A549 (cell line): ENCODE results near the gene LSM3. TPM values are rescaled to one million over a fixed set of nuclear protein-coding genes. Genes with fewer than 3 reads are reported as not detected.

Experiments used
- ATAC-seq, 2 experiments: fragments of 200-7000 bp in 1 of 2; fragments of >200 bp in 1 of 2; cut with Nextera tagmentation in 1 of 2; cut with Tn5 transposase in 1 of 2; 3 replicates each; pipeline versions ENCODE4 v1.8.0 to v1.9.1; 2018 to 2020; ENCODE audit warnings: mild to moderate bottlenecking in 1 of 2, moderate library complexity in 1 of 2
- CTCF ChIA-PET: fragments of 300-600 bp; sonication (Branson Sonifier 250); formaldehyde crosslinking; extraction: SDS; loops from one replicate; lab custom pipeline; 2021; ENCODE audit warnings: antibody characterized with exemption, inconsistent platforms; lab: Yijun Ruan, JAX
- POLR2A ChIA-PET: fragments of 350-600 bp; formaldehyde crosslinking; extraction: SDS; loops from one replicate; lab custom pipeline; 2021; ENCODE audit warnings: antibody characterized with exemption, inconsistent platforms; lab: Yijun Ruan, JAX
- DNase-seq, 2 experiments: peaks; one replicate each; pipeline versions ENCODE4 v3.0.0 to v3.0.0-alpha.2; 2011 to 2016; ENCODE audit warnings: low read depth in 1 of 2, low spot score in 1 of 2
- FAIRE-seq: peaks from 2 replicates; lab custom pipeline; 2011; peaks lifted over from hg19 to GRCh38; lab: Jason Lieb, UNC
- H3K27ac ChIP-seq, 2 experiments: fragments of >200 bp; sonication (Bioruptor Twin); formaldehyde crosslinking; 3 replicates each; pipeline ENCODE4 v1.5.1; 2016 to 2017
- H3K4me1 ChIP-seq: fragments of >200 bp; sonication (Bioruptor Twin); formaldehyde crosslinking; 3 replicates; pipeline ENCODE4 v1.6.1; 2016
- H3K4me2 ChIP-seq: fragments of >200 bp; sonication (Bioruptor Twin); formaldehyde crosslinking; 3 replicates; pipeline ENCODE4 v1.6.1; 2016
- H3K4me3 ChIP-seq: fragments of >200 bp; sonication (Bioruptor Twin); formaldehyde crosslinking; 3 replicates; pipeline ENCODE4 v1.5.1; 2016
- H3K9me3 ChIP-seq: fragments of >200 bp; sonication (Bioruptor Twin); formaldehyde crosslinking; 3 replicates; pipeline ENCODE4 v1.6.1; 2016
- CBX2 ChIP-seq: fragments of 200-600 bp; sonication (generic); IDR thresholded peaks from 2 replicates; pipeline ENCODE4 v1.6.1; 2016; ENCODE audit warnings: low read depth, mild to moderate bottlenecking, borderline replicate concordance
- CEBPB ChIP-seq, 2 experiments: fragments of >200 bp in 1 of 2; sonication (Bioruptor Twin) in 1 of 2; formaldehyde crosslinking in 1 of 2; IDR thresholded peaks; 2 replicates each; pipeline ENCODE4 v1.6.1; 2012 to 2016
- EHMT2 ChIP-seq: fragments of 200-600 bp; sonication (generic); IDR thresholded peaks from 2 replicates; pipeline ENCODE4 v1.6.1; 2016; ENCODE audit warnings: antibody characterized with exemption, low read depth, mild to moderate bottlenecking, moderate library complexity
- EP300 ChIP-seq, 2 experiments: fragments of >200 bp; sonication (Bioruptor Twin); formaldehyde crosslinking; IDR thresholded peaks; 2 replicates in 1 of 2; 3 replicates in 1 of 2; pipeline ENCODE4 v1.6.1; 2016 to 2017
- FOSB ChIP-seq: fragments of 250-450 bp; sonication (Bioruptor Pico); IDR thresholded peaks from 2 replicates; pipeline ENCODE4 v1.5.0; 2020; ENCODE audit warnings: mild to moderate bottlenecking, moderate library complexity
- FOXS1 ChIP-seq: fragments of 250-450 bp; sonication (Bioruptor Pico); IDR thresholded peaks from 2 replicates; pipeline ENCODE4 v1.5.0; 2020; ENCODE audit warnings: mild to moderate bottlenecking, moderate library complexity
- HEYL ChIP-seq: fragments of 250-450 bp; sonication (Bioruptor Pico); IDR thresholded peaks from 2 replicates; pipeline ENCODE4 v1.8.0; 2021; ENCODE audit warnings: mild to moderate bottlenecking, moderate library complexity
- HMGXB4 ChIP-seq: fragments of 250-450 bp; sonication (Bioruptor Pico); IDR thresholded peaks from 2 replicates; pipeline ENCODE4 v1.5.0; 2021; ENCODE audit warnings: mild to moderate bottlenecking, moderate library complexity, borderline replicate concordance
- JUN ChIP-seq, 2 experiments: fragments of >200 bp; sonication (Bioruptor Twin); formaldehyde crosslinking; IDR thresholded peaks; 2 replicates in 1 of 2; 3 replicates in 1 of 2; pipeline ENCODE4 v1.6.1; 2016 to 2017
- KDM1A ChIP-seq: fragments of 200-600 bp; sonication (generic); IDR thresholded peaks from 2 replicates; pipeline ENCODE4 v1.6.1; 2016; ENCODE audit warnings: low read depth, mild to moderate bottlenecking
- KDM5A ChIP-seq: fragments of 200-600 bp; sonication (generic); IDR thresholded peaks from 2 replicates; pipeline ENCODE4 v1.6.1; 2016; ENCODE audit warnings: antibody characterized with exemption, mild to moderate bottlenecking
- MAX ChIP-seq: IDR thresholded peaks from 2 replicates; pipeline ENCODE4 v1.6.1; 2012
- MYC ChIP-seq: IDR thresholded peaks from 2 replicates; pipeline ENCODE4 v1.6.1; 2012; ENCODE audit warnings: mild to moderate bottlenecking, inconsistent platforms, low read length, improper control_type of control experiment, borderline replicate concordance
- NFE2L2 ChIP-seq: fragments of 150-350 bp; conservative IDR thresholded peaks from 2 replicates; pipeline ENCODE4 v1.6.1; 2014; ENCODE audit warnings: low read length
- NPAS2 ChIP-seq: fragments of 250-450 bp; sonication (Bioruptor Pico); IDR thresholded peaks from 2 replicates; pipeline ENCODE4 v1.8.0; 2022; ENCODE audit warnings: mild to moderate bottlenecking, moderate library complexity, borderline replicate concordance
- NR3C1 ChIP-seq: fragments of >200 bp; sonication (Bioruptor Twin); formaldehyde crosslinking; IDR thresholded peaks from 3 replicates; pipeline ENCODE4 v1.6.1; 2017
- POLR2AphosphoS2 ChIP-seq: conservative IDR thresholded peaks from 2 replicates; pipeline ENCODE4 v1.6.1; 2012; ENCODE audit warnings: low read length, improper control_type of control experiment, inconsistent platforms
- RFX5 ChIP-seq: fragments of 450-650 bp; IDR thresholded peaks from 2 replicates; pipeline ENCODE4 v1.7.1; 2014; ENCODE audit warnings: antibody characterized with exemption, mild to moderate bottlenecking, moderate library complexity
- SREBF2 ChIP-seq: fragments of 450-650 bp; IDR thresholded peaks from 2 replicates; pipeline ENCODE4 v1.6.1; 2014; ENCODE audit warnings: mild to moderate bottlenecking, moderate library complexity
- TFCP2L1 ChIP-seq: fragments of 250-450 bp; sonication (Bioruptor Pico); IDR thresholded peaks from 2 replicates; pipeline ENCODE4 v1.5.0; 2021; ENCODE audit warnings: mild to moderate bottlenecking
- TP53 ChIP-seq: fragments of 250-450 bp; sonication (Bioruptor Pico); IDR thresholded peaks from 2 replicates; pipeline ENCODE4 v1.5.0; 2021; ENCODE audit warnings: mild to moderate bottlenecking, moderate library complexity
- USF2 ChIP-seq: fragments of 450-650 bp; IDR thresholded peaks from 2 replicates; pipeline ENCODE4 v1.6.1; 2014; ENCODE audit warnings: antibody characterized with exemption
- ZSCAN20 ChIP-seq: fragments of 250-450 bp; sonication (Bioruptor Pico); IDR thresholded peaks from 2 replicates; pipeline ENCODE4 v1.8.0; 2022; ENCODE audit warnings: mild to moderate bottlenecking, moderate library complexity
- WGBS: methylation state at CpG from one replicate; pipeline ENCODE4 v1.1.6; 2017; ENCODE audit errors: missing lambda C conversion rate; 5-methylcytosine and 5-hydroxymethylcytosine counted together
- polyA plus RNA-seq, 4 experiments: library from polyadenylated mRNA; depleted of rRNA in 3 of 4; stranded (reverse); fragments of >200 nt; fragmentation: RNase III in 1 of 4; extraction: RNeasy Plus Mini Kit Qiagen cat#74134 plus additional on column Dnase treatment in 1 of 4; gene quantifications; 2 replicates in 3 of 4; 3 replicates in 1 of 4; pipeline ENCODE4 v1.2.3, GENCODE V29; 2011 to 2017
- TF ChIP-seq, protein P1 (sequence below): fragments of >200 bp; sonication (Bioruptor Twin); formaldehyde crosslinking; IDR thresholded peaks from 2 replicates; pipeline ENCODE4 v1.6.1; 2016
- TF ChIP-seq, protein P2 (sequence below): IDR thresholded peaks from 2 replicates; pipeline ENCODE4 v1.6.1; 2012; ENCODE audit warnings: low read depth, borderline replicate concordance

The LSM3 gene
- polyA plus RNA-seq, 2 of the 4 experiments (the other 2 are of a cell fraction): 23.9 to 32.0 TPM

GRCh38 chr3:14242490-14243311 lies 64.1 kb downstream of the LSM3 start:
- 69% methylated on average over 12 of the region's 12 CpGs for whole genome bisulfite sequencing
- TF ChIP-seq EP300 (IDR thresholded peaks at IDR 0.05): no peak
- no peak for TF ChIP-seq RFX5
- TF ChIP-seq ZSCAN20 (CRISPR knock-in tag): no peak
- no peak for TF ChIP-seq FOSB (CRISPR knock-in tag)
- TF ChIP-seq TP53: no peak
- no peak for TF ChIP-seq EHMT2
- no peak for TF ChIP-seq MAX
- no peak for TF ChIP-seq NFE2L2
- TF ChIP-seq KDM1A: no peak
- no peak for TF ChIP-seq CBX2
- TF ChIP-seq SREBF2: no peak
- no peak for TF ChIP-seq POLR2AphosphoS2
- TF ChIP-seq NR3C1: no peak
- TF ChIP-seq CEBPB (IDR thresholded peaks at IDR 0.05): no peak
- TF ChIP-seq NPAS2 (CRISPR knock-in tag): no peak
- no peak for TF ChIP-seq JUN (IDR thresholded peaks at IDR 0.05)
- no peak for TF ChIP-seq FOXS1 (CRISPR knock-in tag)
- TF ChIP-seq TFCP2L1 (CRISPR knock-in tag): no peak
- TF ChIP-seq, protein P1, sequence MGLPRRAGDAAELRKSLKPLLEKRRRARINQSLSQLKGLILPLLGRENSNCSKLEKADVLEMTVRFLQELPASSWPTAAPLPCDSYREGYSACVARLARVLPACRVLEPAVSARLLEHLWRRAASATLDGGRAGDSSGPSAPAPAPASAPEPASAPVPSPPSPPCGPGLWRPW: no peak
- CTCF ChIA-PET: interaction anchor here (1.3 to 5.1 kb wide), 2 partner anchors 39 to 219 kb away, joined by 3 to 22 read pairs; no protein-coding TSS in a partner anchor
- Histone ChIP-seq H3K4me2 (no peak overlapping the region), H3K4me3 (no peak overlapping the region), H3K9me3 (no peaks in the 10 kb centered on the region), H3K27ac (no peak overlapping the region), H3K4me1 (no peaks in the 10 kb centered on the region)
- DNase-seq (no peak), FAIRE-seq (no peak), ATAC-seq (no peak)
- POLR2A ChIA-PET: no interaction called here

DNA sequence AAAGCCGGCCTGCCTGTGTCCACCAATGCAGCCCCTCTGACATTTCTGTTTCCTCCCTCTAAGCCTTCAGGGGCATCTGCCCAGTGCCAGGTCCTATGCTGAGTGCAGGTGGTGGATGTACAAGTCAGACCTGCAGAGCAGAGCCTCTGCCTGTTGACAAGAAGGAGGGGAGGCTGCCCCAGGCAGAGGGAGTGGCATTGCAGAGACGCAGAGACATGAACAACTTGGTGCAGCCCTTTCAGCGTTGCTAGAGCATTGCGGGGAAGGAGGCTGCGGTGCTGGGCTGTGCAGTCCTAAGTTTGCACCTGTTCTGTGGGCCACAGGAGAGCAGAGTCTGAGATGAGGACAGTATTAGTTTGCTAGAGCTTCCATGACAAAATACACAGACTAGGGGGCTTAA lies 65.2 kb downstream of the LSM3 start:
- H3K9me3 ChIP-seq: no peaks in the 10 kb centered on the region
- no peak overlapping the region for H3K27ac ChIP-seq
- ATAC-seq (no peak), FAIRE-seq (no peak), DNase-seq (no peak)
- H3K4me3 ChIP-seq: no peak overlapping the region
- H3K4me1 ChIP-seq: no peaks in the 10 kb centered on the region
- ChIA-PET POLR2A (no interaction called here), CTCF (interaction anchor here (1.3 to 5.1 kb wide), 3 partner anchors 18 to 217 kb away, joined by 3 to 22 read pairs (median 4); no protein-coding TSS in a partner anchor)
- H3K4me2 ChIP-seq: no peak overlapping the region
- no peak for TF ChIP-seq CBX2
- TF ChIP-seq HMGXB4 (CRISPR knock-in tag): no peak
- TF ChIP-seq SREBF2: no peak
- TF ChIP-seq EP300 (IDR thresholded peaks at IDR 0.05): no peak
- no peak for TF ChIP-seq MYC
- TF ChIP-seq CEBPB (IDR thresholded peaks at IDR 0.05): no peak
- TF ChIP-seq KDM5A: no peak
- no peak for TF ChIP-seq USF2
- TF ChIP-seq, protein P2, sequence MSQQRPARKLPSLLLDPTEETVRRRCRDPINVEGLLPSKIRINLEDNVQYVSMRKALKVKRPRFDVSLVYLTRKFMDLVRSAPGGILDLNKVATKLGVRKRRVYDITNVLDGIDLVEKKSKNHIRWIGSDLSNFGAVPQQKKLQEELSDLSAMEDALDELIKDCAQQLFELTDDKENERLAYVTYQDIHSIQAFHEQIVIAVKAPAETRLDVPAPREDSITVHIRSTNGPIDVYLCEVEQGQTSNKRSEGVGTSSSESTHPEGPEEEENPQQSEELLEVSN: no peak
- TF ChIP-seq FOSB (CRISPR knock-in tag): no peak
- no peak for TF ChIP-seq HEYL (CRISPR knock-in tag)
- 73% methylated on average over 5 of the region's 5 CpGs for WGBS
